Middle frontal gyrus (tissue), 1 donor: ENCODE results near the gene PALS1.

Experiments
- DNase-seq: peaks from one replicate; pipeline ENCODE4 v3.0.0-alpha.2; 2015; ENCODE audit warnings: low spot score; ENCODE audit errors: extremely low spot score

Gene PALS1

GRCh38 chr14:67241411-67242167 lies at the start of gene PALS1:
Gene PALS1 (plus strand): TSS chr14:67241435. CDS start chr14:67279171, 37,736 bp downstream.
- peak; percentile 20 for DNase-seq

DNA sequence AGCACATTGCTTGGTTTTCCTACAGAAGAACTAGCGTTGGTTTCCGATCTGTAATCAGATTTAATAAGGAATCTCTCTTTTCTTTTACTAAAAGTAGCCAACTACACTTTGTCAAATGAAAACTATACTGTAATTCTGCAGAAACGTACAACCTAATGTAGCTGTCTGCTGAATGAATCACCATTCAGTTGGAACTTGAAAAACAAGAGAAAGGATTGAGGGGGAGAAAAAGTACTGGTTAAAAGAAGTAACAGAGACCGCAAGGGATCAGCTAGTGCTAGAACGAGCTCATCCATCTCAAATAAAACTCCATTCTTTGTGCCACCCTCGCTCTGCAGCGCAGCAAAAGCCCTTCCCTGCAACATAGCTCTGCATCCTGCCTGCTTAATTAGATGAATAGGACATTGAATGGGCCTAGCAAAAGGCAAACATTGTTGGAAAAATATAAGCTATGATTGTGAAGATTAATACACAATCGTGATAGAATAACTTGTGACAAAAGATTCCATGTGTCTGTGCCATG lies 49.4 kb upstream of the PALS1 start:
- DNase-seq: no peak

DNA sequence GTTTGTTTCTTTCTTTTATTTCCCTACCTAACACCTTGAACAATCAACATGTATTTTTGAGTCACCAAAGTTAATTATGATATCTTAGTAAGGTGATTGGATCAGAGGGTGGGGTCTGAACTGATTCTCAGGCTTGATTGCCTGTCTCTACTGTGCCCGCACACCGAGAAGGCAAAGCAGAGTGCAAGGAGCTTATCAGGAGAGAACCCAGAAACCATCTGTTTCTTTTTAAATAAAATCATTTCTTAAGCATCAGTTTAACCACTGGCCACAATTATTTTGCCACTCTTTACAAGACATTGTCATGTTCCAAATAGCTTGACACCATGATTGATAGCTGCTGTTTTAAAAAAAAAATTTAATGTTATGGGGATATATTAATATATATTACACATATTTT lies 48.9 kb upstream of the PALS1 start:
- no peak for DNase-seq

DNA sequence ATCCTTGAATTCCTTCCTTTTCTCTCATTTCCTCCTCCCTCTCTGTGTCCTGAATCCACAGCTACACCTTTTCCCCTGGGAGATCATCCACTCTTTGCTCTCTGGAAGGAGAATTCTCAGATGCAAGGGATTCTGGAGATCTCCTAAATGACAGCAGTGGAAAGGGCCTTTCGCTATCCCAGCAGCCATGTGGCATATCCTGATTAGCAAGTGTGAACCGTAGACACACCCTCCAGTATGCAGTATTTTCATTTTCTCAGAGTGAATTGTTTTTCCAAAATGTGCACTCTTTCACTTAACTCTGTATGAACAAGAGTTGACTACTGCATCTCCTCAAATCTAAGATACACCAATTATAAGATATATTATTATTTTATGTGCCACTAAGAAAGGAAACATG lies 46.0 kb upstream of the PALS1 start:
- no peak for DNase-seq

DNA sequence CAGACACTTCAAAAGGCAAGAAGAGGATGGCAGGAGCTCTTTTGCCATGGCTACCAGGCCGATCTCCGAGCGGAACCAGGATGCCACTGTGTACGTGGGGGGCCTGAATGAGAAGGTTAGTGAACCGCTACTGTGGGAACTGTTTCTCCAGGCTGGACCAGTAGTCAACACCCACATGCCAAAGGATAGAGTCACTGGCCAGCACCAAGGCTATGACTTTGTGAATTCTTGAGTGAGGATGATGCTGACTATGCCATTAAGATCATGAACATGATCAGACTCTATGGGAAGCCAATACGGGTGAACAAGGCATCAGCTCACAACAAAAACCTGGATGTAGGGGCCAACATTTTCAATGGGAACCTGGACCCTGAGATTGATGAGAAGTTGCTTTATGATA lies 42.2 kb upstream of the PALS1 start:
- DNase-seq: no peak

DNA sequence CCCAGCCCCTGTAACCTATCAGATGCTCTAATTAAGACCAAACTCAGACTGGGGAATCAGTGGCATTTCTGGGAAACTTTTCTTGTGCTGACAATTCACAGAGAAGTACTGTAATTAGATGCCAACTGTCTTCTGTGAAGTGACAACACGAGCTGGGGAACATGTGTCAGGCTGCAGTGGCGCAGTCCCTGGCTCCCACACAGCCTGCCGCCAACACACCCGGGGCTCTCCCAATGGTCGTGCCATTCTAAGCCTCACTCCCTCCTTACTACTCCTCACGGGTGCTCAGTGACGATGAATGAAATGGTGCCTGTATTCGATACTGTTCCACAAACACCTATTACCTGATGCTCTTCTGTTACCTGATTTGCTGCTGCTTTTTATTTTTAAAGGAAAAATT lies 33.4 kb upstream of the PALS1 start:
- no peak for DNase-seq

GRCh38 chr14:67218126-67218525 lies 23.1 kb upstream of the PALS1 start:
- no peak for DNase-seq

DNA sequence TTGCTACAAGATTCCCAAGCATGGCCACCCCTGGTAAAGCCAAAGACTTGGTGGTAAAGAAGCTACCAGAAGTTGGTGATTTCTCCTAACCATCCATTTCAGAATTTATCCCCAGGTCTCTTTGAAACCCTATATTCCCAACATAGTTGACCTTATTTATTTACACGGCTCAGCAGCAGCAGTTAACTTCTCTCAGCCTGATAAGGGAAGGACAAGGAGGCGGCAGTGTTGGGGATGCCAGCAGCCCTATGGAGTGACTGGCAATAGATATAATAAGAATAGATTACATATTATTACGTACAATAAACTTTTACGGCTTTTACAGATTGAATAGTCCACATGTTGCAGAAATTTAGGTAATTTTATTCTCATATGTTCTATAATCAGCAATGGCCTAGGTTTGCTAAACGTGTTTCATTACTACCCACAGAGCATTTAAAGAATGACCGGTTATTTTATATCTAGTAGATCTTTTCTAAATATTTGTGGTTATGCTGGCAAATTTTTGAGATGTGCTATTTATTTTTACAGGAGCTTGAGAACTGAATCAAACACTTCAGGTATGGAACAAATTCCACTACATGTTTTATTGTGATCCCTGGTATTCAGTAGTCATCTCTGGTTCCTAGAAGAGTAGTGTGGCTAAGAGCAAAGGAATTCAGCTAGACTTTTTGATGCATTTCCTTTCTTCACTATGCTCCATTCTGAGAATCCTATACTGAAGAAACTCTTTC lies 19.8 kb upstream of the PALS1 start:
- DNase-seq: no peak

- DNase-seq: no peak
These were observed 19.3 kb upstream of the PALS1 start for GRCh38 chr14:67221982-67222328.

DNA sequence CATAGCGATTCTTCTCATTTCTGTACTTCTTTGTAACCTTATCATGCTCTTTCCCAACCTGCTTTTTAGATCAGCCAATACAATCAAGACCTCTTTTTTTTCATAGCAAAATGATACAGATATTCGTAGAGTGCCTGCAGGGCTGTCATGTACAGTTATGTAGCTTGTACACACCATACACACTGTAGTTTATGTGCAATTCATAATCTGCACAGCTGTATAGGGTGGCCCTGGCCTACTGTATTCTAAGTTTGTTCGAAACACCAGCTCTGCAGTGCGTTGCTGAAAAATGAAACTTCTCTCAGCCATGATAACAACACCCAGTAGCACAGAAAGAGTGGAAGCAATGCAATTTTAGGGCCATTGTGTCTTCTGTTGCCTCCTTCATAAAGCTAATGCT lies 15.7 kb upstream of the PALS1 start:
- DNase-seq: no peak

DNA sequence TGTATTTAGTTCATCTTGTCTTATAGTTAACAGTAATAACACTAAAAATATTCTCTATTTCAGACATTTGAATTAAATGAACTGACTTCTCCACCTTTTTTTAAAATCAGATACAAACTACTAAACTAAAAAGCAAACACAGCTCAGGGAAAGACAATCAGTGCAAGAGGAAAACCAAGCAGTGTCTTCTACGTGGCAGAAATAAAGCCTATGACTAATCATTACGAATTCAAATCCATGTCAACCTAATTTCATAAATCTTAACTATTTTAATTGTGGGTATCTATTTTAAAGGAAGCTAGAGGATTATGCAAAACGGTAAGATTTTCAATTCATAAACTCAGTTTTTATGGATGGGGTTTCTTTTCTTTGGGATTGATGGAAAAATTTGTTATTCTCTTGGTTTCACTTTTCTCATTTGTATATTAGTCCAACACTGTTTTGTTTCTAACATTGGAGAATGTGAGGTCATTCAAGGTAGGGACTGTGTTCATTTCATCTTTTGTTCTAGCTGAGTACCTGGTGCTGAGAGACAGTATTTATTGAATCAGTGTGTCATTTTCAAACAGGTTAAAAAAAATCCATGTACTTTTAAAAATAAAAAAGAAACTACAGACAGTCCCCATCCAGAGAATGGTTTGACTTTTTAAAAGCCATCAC lies 12.8 kb upstream of the PALS1 start:
- DNase-seq: no peak

DNA sequence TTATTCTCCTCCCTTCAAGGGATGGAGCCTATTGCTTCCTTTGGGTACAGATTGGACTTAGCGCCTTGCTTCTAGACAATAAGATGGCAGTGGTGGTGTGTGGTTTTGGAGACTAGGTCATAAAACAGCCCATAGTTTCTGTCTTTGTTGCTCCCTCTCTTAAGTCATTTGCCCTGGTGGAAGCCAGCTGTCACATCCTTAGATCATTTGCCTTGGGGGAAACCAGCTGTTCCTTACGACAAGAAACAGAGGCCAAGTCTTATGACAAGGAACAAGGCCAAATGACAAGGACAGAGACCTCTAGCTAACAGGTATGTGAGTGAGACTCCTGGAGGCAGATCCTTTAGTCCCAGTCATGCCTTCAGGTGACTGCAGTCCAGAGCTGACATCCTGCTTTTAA lies 9.2 kb upstream of the PALS1 start:
- no peak for DNase-seq

DNA sequence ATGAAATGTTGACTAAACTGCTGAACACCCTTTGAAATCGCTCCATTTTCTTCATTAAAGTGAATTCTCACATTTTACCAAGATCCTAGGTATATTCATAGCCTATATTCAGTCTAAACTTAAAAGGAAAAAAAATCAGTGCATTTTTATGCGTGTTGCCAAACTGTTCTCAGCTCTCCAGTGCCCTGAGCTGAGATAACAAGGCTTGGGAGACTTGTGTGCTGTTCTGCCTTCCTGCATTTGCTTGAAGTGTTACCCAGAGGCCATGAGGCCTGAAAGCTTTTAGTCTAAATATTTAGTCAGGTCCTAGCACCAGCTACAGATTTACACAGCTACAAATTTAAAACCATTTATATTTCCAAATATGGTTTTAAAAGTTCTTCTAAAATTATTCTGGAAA lies 8.6 kb upstream of the PALS1 start:
- DNase-seq: no peak

DNA sequence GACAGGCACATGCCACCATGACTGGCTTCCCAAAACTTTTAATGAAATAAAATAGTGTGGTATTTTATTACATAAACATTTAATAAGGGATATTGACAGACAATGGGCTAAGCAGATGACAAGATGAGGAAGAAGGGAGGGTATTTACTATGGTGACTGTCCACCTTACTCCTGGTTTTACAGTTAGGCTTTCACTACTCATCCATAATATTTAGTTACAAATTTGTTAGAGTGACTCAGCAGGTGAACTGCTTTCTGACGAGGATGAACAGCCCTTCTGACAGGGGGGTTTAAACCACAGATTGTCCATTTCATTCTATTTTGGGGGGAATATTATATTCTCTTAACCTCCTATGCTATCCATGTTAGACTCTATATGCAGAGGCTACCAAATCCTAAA lies 3.6 kb upstream of the PALS1 start:
- no peak for DNase-seq

- DNase-seq: no peak
These were observed 1.7 kb upstream of the PALS1 start for GRCh38 chr14:67239582-67239981.

DNA sequence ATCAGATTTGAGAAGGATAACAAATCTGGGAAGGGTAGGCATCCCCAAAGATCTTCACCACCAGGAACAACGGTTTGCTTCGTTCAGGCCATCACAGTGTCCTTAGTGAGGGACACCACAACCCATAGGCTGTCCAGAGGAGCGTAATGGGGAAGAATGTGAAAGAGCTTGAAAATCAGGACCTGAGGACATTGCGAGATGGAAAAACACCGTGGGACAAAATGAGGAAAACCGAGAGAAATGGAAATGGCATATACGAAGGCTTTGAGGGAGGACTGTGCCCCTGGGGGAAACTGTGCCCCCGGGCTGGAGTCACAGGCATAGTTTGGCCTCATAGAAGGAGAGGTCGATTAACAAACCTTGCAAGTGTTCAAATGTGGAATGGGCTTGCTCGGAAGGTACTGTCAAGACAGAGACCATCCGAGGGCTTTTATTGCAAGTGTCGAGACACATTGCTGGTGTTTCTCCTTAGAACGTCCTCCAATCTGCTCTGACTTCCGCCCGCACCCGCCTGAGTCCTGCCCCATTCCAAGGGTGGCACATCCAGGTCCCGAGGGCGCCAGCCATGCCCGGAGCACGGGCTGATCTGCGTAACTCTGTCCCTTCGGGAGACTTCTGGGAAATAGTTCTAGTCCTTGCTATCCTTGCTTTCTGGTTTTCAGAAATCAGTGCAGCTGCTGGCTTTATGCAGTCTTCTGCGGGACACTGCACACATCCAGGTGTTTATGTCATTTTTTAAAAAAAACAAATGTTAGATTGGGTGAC lies 885 bp upstream of the PALS1 start:
- DNase-seq: no peak

DNA sequence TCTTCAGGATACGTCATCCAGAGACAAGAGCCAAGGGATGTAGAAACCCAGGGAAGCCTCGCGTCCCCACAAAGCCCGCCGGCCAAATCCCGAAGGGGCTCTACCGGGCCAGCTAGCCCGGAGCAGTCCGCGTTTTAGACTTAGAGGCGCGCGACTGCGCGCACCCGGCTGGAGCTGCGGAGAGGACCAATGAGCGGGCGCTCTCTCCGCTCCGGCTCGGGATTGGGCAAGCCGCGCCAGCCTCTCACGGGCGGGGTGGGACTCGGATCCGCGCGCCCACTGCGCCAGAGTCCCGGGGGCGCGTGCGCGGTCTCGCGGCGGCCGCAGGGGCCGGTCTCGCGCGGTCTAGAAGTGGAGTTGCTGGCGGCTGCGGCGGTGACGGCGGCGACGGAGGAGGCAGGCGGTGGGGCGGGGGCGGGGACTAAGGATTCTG lies 241 bp upstream of the PALS1 start:
- peak; percentile 96 for DNase-seq

DNA sequence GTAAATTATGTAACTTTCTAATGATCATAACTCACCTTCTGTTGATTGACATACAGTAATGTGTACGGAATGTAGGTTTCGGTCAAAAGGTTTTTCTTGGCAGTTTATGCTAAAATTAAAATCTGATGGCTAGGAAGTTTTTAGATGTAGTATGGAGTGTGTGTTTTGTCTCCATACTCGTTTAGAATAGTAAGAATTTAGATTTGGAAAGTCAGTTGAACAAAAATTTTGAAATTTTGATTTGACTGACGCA lies 859 bp downstream of the PALS1 start:
- DNase-seq: no peak

DNA sequence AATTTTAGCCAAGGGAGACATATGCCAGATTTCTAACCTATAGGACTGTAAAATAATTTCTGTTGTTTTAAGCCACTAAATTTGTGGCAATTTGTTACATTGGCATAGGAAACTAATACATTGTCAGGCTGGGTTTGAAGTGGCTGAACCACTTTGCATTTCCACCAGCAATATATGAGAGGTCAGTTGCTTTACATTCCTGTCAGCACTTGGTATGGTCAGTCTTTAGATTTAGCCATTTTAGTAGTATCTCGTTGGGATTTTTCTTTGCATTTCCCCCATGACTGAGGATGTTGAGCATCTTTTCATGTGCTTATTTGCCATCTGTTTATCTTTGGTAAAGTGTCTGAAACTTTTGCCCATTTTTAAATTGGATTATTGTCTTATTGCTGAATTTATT lies 3.9 kb downstream of the PALS1 start:
- no peak for DNase-seq

DNA sequence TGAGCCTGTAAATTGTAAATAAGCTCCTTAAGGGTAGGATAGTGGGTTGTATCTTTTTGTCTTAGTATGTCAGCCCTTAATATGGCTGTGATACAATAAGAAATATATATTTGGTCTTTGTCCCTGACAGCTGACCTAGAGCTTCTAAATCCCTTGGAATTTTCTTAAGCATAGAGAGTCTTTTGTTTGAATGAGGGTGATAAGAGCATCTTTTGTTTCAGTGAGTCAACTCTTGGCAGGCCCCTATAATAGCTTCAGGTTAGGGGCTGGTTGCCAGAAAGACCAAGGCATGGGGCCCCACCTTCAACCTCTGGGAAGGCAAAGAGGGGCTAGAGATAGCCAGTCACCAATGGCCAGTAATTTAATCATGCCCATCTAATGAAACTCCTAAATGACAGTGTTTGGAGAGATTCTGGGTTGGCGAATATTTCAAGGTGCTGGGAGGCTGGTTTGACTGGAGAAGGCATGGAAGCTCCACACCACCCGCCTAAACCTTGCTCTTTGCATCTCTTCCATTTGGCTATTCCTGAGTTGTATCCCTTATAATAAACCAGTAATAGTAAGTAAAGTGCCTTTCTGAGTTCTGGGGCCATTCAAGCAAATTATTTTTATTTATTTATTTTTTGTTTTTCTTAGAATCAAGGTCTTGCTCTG lies 10.5 kb downstream of the PALS1 start:
- DNase-seq: no peak

GRCh38 chr14:67253076-67253635 lies 11.9 kb downstream of the PALS1 start:
- no peak for DNase-seq
